ENCODE data around the gene SAFB2. TPM values are rescaled to one million over a fixed set of nuclear protein-coding genes. Genes with fewer than 3 reads are reported as not detected.

Gene SAFB2
- total and polyA plus RNA-seq, 10 of the 15 experiments (the other 5 are each of a cell fraction or from before 2014, with no cell fraction given) = 4.5 to 89.2 (median 42.9) TPM

DNA sequence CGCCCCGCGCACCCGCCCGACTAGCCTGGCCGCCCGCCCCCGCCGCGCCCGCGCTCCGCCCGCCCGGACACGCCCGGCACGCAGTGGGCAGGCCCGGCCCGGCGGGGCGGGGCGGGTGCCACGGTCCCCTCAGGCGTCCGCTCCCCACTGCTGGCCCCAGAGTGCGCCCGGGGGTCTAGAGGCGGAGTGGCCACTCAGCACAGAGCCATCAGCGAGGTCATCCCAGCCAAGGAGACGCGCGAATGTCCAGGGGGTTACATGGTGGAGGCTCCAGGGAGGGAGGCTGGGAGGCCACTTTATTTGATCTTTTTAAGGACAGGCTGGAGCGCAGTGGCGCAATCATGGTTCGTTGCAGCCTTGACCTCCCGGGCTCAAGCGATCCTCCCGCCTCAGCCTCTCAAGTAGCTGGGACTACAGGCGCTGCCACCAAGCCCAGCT is 54.6 kb downstream of the SAFB2 start:
- Histone ChIP-seq H3K4me1 (ENCODE audit: control insufficient read depth, insufficient read depth, low read length) (no peaks in the 10 kb centered on the region), H2AFZ (ENCODE audit: control insufficient read depth, low read depth, low read length) (no peak overlapping the region), H4K20me1 (ENCODE audit: control insufficient read depth, insufficient read depth) (no peaks in the 10 kb centered on the region), H3K36me3 (ENCODE audit: control insufficient read depth in 2 of 2, insufficient read depth in 2 of 2, low read length in 1 of 2) (no peaks in the 10 kb centered on the region), H3K79me2 (ENCODE audit: control insufficient read depth, insufficient read depth, low read length) (no peaks in the 10 kb centered on the region), H3K9me3 (replicated peaks; ENCODE audit: control insufficient read depth, insufficient read depth, low read length) (no peaks in the 10 kb centered on the region; the same call in 2 of the 3 replicates), H3K4me3 (no peak overlapping the region), H3K9ac (ENCODE audit: control insufficient read depth, insufficient read depth, low read length) (no peak overlapping the region), H3K27me3 (replicated peaks in 1 of 2; ENCODE audit: control insufficient read depth in 2 of 2, insufficient read depth in 2 of 2, low read length in 1 of 2) (no peaks in the 10 kb centered on the region; a peak in 1 of 4 replicates), H3K4me2 (ENCODE audit: control insufficient read depth, insufficient read depth) (no peak overlapping the region), H3K27ac (ENCODE audit: control insufficient read depth, insufficient read depth) (no peak overlapping the region)
- intact Hi-C loops (cut with micrococcal nuclease; ENCODE audit: unreplicated experiment) = no loop called here
- DNase-seq (ENCODE audit: low read depth, low spot score) = no peak
- CTCF ChIA-PET = no interaction called here
- no peak for ATAC-seq
- 69% methylated on average over 22 of the region's 40 CpGs for WGBS (ENCODE audit: insufficient coverage, insufficient replicate concordance, low lambda C conversion rate, missing lambda C conversion rate)
- SMC1A ChIA-PET (ENCODE audit: uncharacterized antibody, unreplicated experiment) = no interaction called here
- BruUV-seq (replicated peaks) = no TSS peak
- POLR2A ChIA-PET = no interaction called here
- no peak for FAIRE-seq
- TF ChIP-seq HDAC6 (IDR thresholded peaks at IDR 0.05; ENCODE audit: unreplicated experiment) = no peak
- in situ Hi-C loops (cut with MboI) = no loop called here
- RAD21 ChIA-PET (ENCODE audit: unreplicated experiment) = no interaction called here

DNA sequence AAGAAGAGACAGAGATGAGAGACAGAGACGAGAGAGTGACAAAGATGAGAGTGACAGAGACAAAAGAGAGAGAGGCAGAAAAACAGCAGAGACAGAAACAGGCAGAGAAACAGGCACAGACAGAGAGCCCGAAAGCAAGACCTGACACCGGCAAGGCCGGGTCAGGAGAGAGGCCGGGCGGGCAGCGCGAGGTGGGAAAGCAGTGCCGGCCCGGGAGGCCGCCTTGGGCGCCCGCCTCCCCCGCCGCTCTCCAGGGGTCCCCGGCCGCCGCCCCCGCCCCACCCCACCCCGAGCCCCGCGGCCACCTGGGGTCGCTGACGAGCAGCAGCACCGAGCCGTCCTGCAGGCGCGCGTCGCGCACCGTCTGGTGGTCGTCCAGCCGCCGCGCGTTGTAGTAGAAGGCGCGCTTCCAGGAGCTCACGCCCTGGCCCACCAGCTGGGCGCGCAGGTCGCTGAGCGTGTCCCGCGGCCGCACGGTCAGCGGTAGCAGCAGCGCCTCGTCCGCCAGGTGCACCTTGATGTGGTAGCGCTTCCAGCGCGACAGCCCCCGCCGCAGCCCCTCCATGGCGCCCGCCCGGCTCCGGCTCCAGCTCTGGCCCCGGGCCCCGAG is 55.1 kb downstream of the SAFB2 start, which contains the start of gene TINCR:
Gene TINCR (minus strand): TSS at position 594 of the 610 bp plus-strand sequence.
- CTCF ChIA-PET = no interaction called here
- no peak within 1 kb of the TSS for H2AFZ ChIP-seq (ENCODE audit: control insufficient read depth, low read depth, low read length)
- TF ChIP-seq HCFC1 (IDR thresholded peaks at IDR 0.05; ENCODE audit: low read length) (no peak), EED (IDR thresholded peaks at IDR 0.05; ENCODE audit: low read depth) (no peak), BHLHE40 (IDR thresholded peaks at IDR 0.05; ENCODE audit: borderline replicate concordance in 1 of 2, low read depth in 2 of 2, low read length in 1 of 2) (no peak), FOS (IDR thresholded peaks at IDR 0.05; ENCODE audit: borderline replicate concordance, extremely low read depth, insufficient read length) (no peak), RELA (IDR thresholded peaks at IDR 0.05; ENCODE audit: borderline replicate concordance, partially characterized antibody) (no peak), ATF7 (IDR thresholded peaks at IDR 0.05; ENCODE audit: low read depth) (no peak), IRF4 (IDR thresholded peaks at IDR 0.05; ENCODE audit: low read depth, low read length) (no peak), PML (IDR thresholded peaks at IDR 0.05; ENCODE audit: low read length) (no peak)
- TF ChIP-seq, protein P1, sequence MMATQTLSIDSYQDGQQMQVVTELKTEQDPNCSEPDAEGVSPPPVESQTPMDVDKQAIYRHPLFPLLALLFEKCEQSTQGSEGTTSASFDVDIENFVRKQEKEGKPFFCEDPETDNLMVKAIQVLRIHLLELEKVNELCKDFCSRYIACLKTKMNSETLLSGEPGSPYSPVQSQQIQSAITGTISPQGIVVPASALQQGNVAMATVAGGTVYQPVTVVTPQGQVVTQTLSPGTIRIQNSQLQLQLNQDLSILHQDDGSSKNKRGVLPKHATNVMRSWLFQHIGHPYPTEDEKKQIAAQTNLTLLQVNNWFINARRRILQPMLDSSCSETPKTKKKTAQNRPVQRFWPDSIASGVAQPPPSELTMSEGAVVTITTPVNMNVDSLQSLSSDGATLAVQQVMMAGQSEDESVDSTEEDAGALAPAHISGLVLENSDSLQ (IDR thresholded peaks at IDR 0.05) = no peak
- TF ChIP-seq, protein P2, sequence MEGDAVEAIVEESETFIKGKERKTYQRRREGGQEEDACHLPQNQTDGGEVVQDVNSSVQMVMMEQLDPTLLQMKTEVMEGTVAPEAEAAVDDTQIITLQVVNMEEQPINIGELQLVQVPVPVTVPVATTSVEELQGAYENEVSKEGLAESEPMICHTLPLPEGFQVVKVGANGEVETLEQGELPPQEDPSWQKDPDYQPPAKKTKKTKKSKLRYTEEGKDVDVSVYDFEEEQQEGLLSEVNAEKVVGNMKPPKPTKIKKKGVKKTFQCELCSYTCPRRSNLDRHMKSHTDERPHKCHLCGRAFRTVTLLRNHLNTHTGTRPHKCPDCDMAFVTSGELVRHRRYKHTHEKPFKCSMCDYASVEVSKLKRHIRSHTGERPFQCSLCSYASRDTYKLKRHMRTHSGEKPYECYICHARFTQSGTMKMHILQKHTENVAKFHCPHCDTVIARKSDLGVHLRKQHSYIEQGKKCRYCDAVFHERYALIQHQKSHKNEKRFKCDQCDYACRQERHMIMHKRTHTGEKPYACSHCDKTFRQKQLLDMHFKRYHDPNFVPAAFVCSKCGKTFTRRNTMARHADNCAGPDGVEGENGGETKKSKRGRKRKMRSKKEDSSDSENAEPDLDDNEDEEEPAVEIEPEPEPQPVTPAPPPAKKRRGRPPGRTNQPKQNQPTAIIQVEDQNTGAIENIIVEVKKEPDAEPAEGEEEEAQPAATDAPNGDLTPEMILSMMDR (IDR thresholded peaks at IDR 0.05 in 2 of 3, conservative IDR thresholded peaks at IDR 0.05 in 1 of 3; ENCODE audit: control insufficient read depth in 2 of 3, extremely low read depth in 1 of 3, insufficient read depth in 1 of 3, low read depth in 3 of 3, low read length in 3 of 3) = no peak

More for the DNA sequence above, 55.1 kb downstream of the SAFB2 start, which contains the start of gene TINCR:
- no peaks in the 10 kb centered on the region for H4K20me1 ChIP-seq (ENCODE audit: control insufficient read depth, insufficient read depth)
- no peaks in the 10 kb centered on the region; a peak in 1 of 4 replicates for H3K27me3 ChIP-seq (replicated peaks in 1 of 2; ENCODE audit: control insufficient read depth in 2 of 2, insufficient read depth in 2 of 2, low read length in 1 of 2)
- SMC1A ChIA-PET (ENCODE audit: uncharacterized antibody, unreplicated experiment) = no interaction called here
- 75% methylated on average over 32 of the region's 63 CpGs for WGBS (ENCODE audit: insufficient coverage, insufficient replicate concordance, low lambda C conversion rate, missing lambda C conversion rate)
- no peak within 1 kb of the TSS for H3K27ac ChIP-seq (ENCODE audit: control insufficient read depth, insufficient read depth)
- no peak within 1 kb of the TSS for H3K9ac ChIP-seq (ENCODE audit: control insufficient read depth, insufficient read depth, low read length)
- POLR2A ChIA-PET = no interaction called here
- intact Hi-C loops (cut with micrococcal nuclease; ENCODE audit: unreplicated experiment) (no loop called here), in situ Hi-C loops (cut with MboI) (no loop called here)
- DNase-seq (ENCODE audit: low read depth, low spot score) = no peak
- RAD21 ChIA-PET (ENCODE audit: unreplicated experiment) = no interaction called here
- BruUV-seq (replicated peaks) = no TSS peak
- no peaks in the 10 kb centered on the region; the same call in 2 of the 3 replicates for H3K9me3 ChIP-seq (replicated peaks; ENCODE audit: control insufficient read depth, insufficient read depth, low read length)
- H3K36me3 ChIP-seq (ENCODE audit: control insufficient read depth in 2 of 2, insufficient read depth in 2 of 2, low read length in 1 of 2) = no peaks in the 10 kb centered on the region
- no peak for FAIRE-seq
- H3K4me3 ChIP-seq = no peak within 1 kb of the TSS
- no peak within 1 kb of the TSS for H3K4me2 ChIP-seq (ENCODE audit: control insufficient read depth, insufficient read depth)
- H3K4me1 ChIP-seq (ENCODE audit: control insufficient read depth, insufficient read depth, low read length) = no peaks in the 10 kb centered on the region
- no peak for ATAC-seq
- no peaks in the 10 kb centered on the region for H3K79me2 ChIP-seq (ENCODE audit: control insufficient read depth, insufficient read depth, low read length)
